K562 (cell line): ENCODE results near the gene STRA8. TPM values are rescaled to one million over a fixed set of nuclear protein-coding genes. Genes with fewer than 3 reads are reported as not detected.

Experiments used
- ATAC-seq: fragments of 200-7000 bp; cut with Tn5 transposase; 3 replicates; pipeline ENCODE4 v1.9.1; 2020; ENCODE audit warnings: moderate library complexity
- BruUV-seq: library from RNA; stranded (reverse); fragments of 400-500 nt; replicated peaks from 2 replicates; lab custom pipeline; 2021; lab: Mats Ljungman, UMichigan
- CTCF ChIA-PET: fragments of 300-600 bp; formaldehyde crosslinking; extraction: SDS; loops from one replicate; lab custom pipeline; 2021; ENCODE audit warnings: low intra/inter-chr PET ratio; lab: Yijun Ruan, JAX
- POLR2A ChIA-PET: fragments of 300-600, 350-650 bp; sonication (Branson Sonifier 250); formaldehyde crosslinking; extraction: SDS; loops from one replicate; lab custom pipeline; 2021; ENCODE audit warnings: antibody characterized with exemption, inconsistent platforms; lab: Yijun Ruan, JAX
- DNase-seq, 4 experiments: peaks; one replicate each; pipeline versions ENCODE4 v3.0.0 to v3.0.0-alpha.2; 2011 to 2018; ENCODE audit warnings: low spot score in 3 of 4, mixed read lengths in 3 of 4; ENCODE audit errors: extremely low read depth in 1 of 4
- FAIRE-seq: peaks from 2 replicates; lab custom pipeline; 2011; peaks lifted over from hg19 to GRCh38; lab: Jason Lieb, UNC
- H2AFZ ChIP-seq: 2 replicates; pipeline ENCODE4 v1.6.0; 2011; ENCODE audit warnings: low read depth, low read length, control low read depth, inconsistent platforms
- H3K27ac ChIP-seq: fragments of 200-600 bp; 3 replicates; pipeline ENCODE4 v1.8.0; 2011; ENCODE audit warnings: low read depth, mild to moderate bottlenecking, control low read depth, inconsistent platforms, low read length, moderate library complexity, mixed read lengths; ENCODE audit errors: extremely low read depth
- H3K27me3 ChIP-seq, 2 experiments: fragments of 300-600 bp in 1 of 2; 2 replicates in 1 of 2; 3 replicates in 1 of 2; pipeline versions ENCODE4 v1.6.0 to v1.8.0; 2011; ENCODE audit warnings: inconsistent platforms in 2 of 2, low read length in 2 of 2, mild to moderate bottlenecking in 1 of 2, mixed read lengths in 1 of 2, moderate library complexity in 1 of 2; ENCODE audit not compliant: control insufficient read depth in 2 of 2, insufficient read depth in 2 of 2
- H3K36me3 ChIP-seq: fragments of 300-600 bp; 3 replicates; pipeline ENCODE4 v1.8.0; 2011; ENCODE audit warnings: mild to moderate bottlenecking, low read length, inconsistent platforms; ENCODE audit not compliant: control insufficient read depth, insufficient read depth
- H3K4me1 ChIP-seq, 2 experiments: fragments of 200-600 bp in 1 of 2; replicated peaks in 1 of 2; 2 replicates in 1 of 2; 3 replicates in 1 of 2; pipeline versions ENCODE4 v1.5.1 to v1.8.0; 2011; ENCODE audit warnings: inconsistent platforms in 2 of 2, low read length in 2 of 2, mild to moderate bottlenecking in 1 of 2, mixed read lengths in 1 of 2, moderate library complexity in 1 of 2; ENCODE audit not compliant: control insufficient read depth in 2 of 2, insufficient read depth in 2 of 2
- H3K4me2 ChIP-seq: 2 replicates; pipeline ENCODE4 v1.6.1; 2011; ENCODE audit warnings: low read length, control low read depth, inconsistent platforms, mixed read lengths; ENCODE audit not compliant: insufficient read depth
- H3K4me3 ChIP-seq: fragments of 200-600 bp; sonication (generic), shearing (Covaris generic); 2 replicates; pipeline ENCODE4 v1.5.1; 2016; ENCODE audit warnings: control low read depth, inconsistent platforms
- H3K79me2 ChIP-seq: fragments of 200-600 bp; 3 replicates; pipeline ENCODE4 v1.8.0; 2011; ENCODE audit warnings: low read length, inconsistent platforms; ENCODE audit not compliant: control insufficient read depth, insufficient read depth
- H3K9ac ChIP-seq, 2 experiments: 2 replicates each; pipeline versions ENCODE4 v1.6.0 to v1.6.1; 2011; ENCODE audit warnings: low read depth in 2 of 2, low read length in 2 of 2, control low read depth in 1 of 2, inconsistent platforms in 1 of 2, mild to moderate bottlenecking in 1 of 2, mixed read lengths in 1 of 2; ENCODE audit not compliant: insufficient read depth in 1 of 2
- H3K9me1 ChIP-seq: one replicate; pipeline ENCODE4 v1.6.0; 2011; ENCODE audit warnings: inconsistent platforms, mild to moderate bottlenecking, low read length, moderate library complexity; ENCODE audit not compliant: control insufficient read depth, insufficient read depth
- H3K9me3 ChIP-seq: replicated peaks from 2 replicates; pipeline ENCODE4 v1.5.1; 2011; ENCODE audit warnings: low read depth, low read length, inconsistent platforms; ENCODE audit not compliant: control insufficient read depth, insufficient read depth
- H4K20me1 ChIP-seq: replicated peaks from 2 replicates; pipeline ENCODE4 v1.6.1; 2011; ENCODE audit warnings: low read length, inconsistent platforms, mixed read lengths; ENCODE audit not compliant: control insufficient read depth, insufficient read depth
- E2F3 ChIP-seq: fragments of 250-450 bp; sonication (Bioruptor Pico); IDR thresholded peaks from 2 replicates; pipeline ENCODE4 v1.4.0; 2020; ENCODE audit warnings: mild to moderate bottlenecking
- E2F6 ChIP-seq, 2 experiments: IDR thresholded peaks; 2 replicates each; pipeline ENCODE4 v1.6.1; 2011; ENCODE audit warnings: borderline replicate concordance in 1 of 2, control low read depth in 1 of 2, low read depth in 1 of 2, low read length in 1 of 2, mild to moderate bottlenecking in 1 of 2, mixed read lengths in 1 of 2, moderate library complexity in 1 of 2; ENCODE audit not compliant: insufficient read depth in 1 of 2, insufficient read length in 1 of 2, poor library complexity in 1 of 2, severe bottlenecking in 1 of 2; ENCODE audit errors: extremely low read depth in 1 of 2
- MAX ChIP-seq: sonication (generic); formaldehyde crosslinking; IDR thresholded peaks from 2 replicates; pipeline ENCODE4 v1.9.0; 2022; ENCODE audit warnings: mild to moderate bottlenecking, missing genetic modification reagents
- USF1 ChIP-seq: sonication (generic); formaldehyde crosslinking; IDR thresholded peaks from 2 replicates; pipeline ENCODE4 v1.9.0; 2022; ENCODE audit warnings: mild to moderate bottlenecking, missing genetic modification reagents
- ZNF121 ChIP-seq: sonication (generic); formaldehyde crosslinking; conservative IDR thresholded peaks from 2 replicates; pipeline ENCODE4 v1.8.0; 2022; ENCODE audit warnings: missing genetic modification reagents
- ZNF75A ChIP-seq: fragments of 450-650 bp; formaldehyde crosslinking; IDR thresholded peaks from 2 replicates; pipeline ENCODE4 v1.4.0; 2020; ENCODE audit warnings: mild to moderate bottlenecking
- WGBS: fragments of 100-300 bp; shearing (Covaris generic); methylation state at CpG from one replicate; pipeline ENCODE4 v1.1.6; 2016; ENCODE audit warnings: low coverage, mixed read lengths; ENCODE audit not compliant: insufficient coverage; ENCODE audit errors: missing lambda C conversion rate; 5-methylcytosine and 5-hydroxymethylcytosine counted together
- in situ Hi-C: fragments of 300-500 bp; cut with MboI; formaldehyde crosslinking; loops from 4 replicates; pipeline ENCODE4 v1.15.0; 2018; ENCODE audit warnings: inconsistent platforms, mixed read lengths
- intact Hi-C: fragments of 100-400 bp; cut with micrococcal nuclease; formaldehyde crosslinking; loops from 2 replicates; pipeline ENCODE4 v1.14.2; 2022
- polyA plus RNA-seq, 8 experiments: library from polyadenylated mRNA; depleted of rRNA in 4 of 8; stranded (reverse) in 5 of 8; unstranded in 3 of 8; fragments of >200 nt; fragmentation: Nextera tagmentation in 2 of 8; fragmentation: Illumina TruSeq in 1 of 8; extraction: Ambion mirVana in 2 of 8; extraction: Trizol in 1 of 8; gene quantifications; 2 replicates each; pipeline versions ENCODE4 v1.2.1 to v1.2.3, GENCODE V29; 2011 to 2014; ENCODE audit warnings: inconsistent platforms in 1 of 8, missing spikeins in 1 of 8
- total RNA-seq, 7 experiments: library from RNA; depleted of rRNA in 6 of 7; stranded (reverse); fragments of >200 nt in 6 of 7; fragmentation: Illumina TruSeq in 2 of 7; extraction: Trizol in 2 of 7; gene quantifications; 2 replicates each; pipeline versions ENCODE4 v1.2.1 to v1.2.3, GENCODE V29; 2011 to 2021; ENCODE audit warnings: low replicate concordance in 1 of 7
- TF ChIP-seq, protein P1 (sequence below): fragments of 250-450 bp; sonication (Bioruptor Pico); IDR thresholded peaks from 2 replicates; pipeline ENCODE4 v1.5.0; 2021

STRA8 gene
- total and polyA plus RNA-seq, 9 of the 15 experiments (the other 6 are each of a cell fraction or from before 2014, with no cell fraction given), result not detected

DNA sequence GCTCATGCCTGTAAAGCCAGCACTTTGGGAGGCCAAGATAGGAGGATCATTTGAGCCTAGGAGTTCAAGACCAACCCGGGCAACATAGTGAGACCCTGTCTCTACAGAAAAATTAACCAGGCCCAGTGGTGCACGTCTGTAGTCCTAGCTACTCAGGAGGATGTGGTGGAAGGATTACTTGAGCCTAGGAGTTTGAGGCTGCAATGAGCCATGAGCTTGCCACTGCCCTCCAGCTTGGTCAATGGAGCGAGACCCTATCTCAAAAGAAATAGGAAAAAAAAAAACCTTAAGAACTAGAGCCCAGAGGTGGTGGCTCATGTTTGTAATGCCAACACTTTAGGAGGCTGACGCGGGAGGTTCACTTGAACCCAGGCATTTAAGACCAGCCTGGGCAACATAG is 2.2 kb downstream of the STRA8 start:
- intact Hi-C loops, result no loop called here
- BruUV-seq, result no TSS peak
- POLR2A ChIA-PET, result no interaction called here

DNA sequence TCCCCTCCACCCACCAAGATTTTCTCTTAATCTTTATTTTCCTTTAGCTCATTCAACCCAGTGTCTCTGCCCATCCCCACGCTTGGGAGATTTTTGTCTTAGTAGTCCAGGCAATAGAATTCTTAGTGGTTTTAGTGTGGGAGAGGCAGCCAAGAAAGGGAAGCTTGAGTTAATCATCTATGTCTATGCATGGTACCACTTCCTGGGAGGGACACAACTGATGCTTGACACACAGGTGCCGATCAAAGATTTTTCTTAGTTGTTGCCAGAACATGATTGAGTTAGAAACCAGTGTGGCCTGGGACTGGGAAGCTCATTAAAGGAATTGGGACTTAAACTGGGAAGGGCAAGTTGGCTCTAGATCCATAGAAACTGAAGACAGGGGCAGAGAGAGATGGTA is 3.1 kb downstream of the STRA8 start:
- DNase-seq, result no peak
- H3K27me3 ChIP-seq, result peaks cover 3 to 19% of the 10 kb centered on the region in 2 experiments; a peak in 2 of 5 replicates
- no peak overlapping the region for H3K4me3 ChIP-seq
- POLR2A ChIA-PET, result interaction anchor here (0.7 kb wide), 1 partner anchor 13 kb away, joined by 4 read pairs; no protein-coding TSS in a partner anchor
- ATAC-seq, result no peak
- in situ Hi-C loops, result no loop called here
- no peak overlapping the region for H3K9ac ChIP-seq
- TF ChIP-seq ZNF75A, result peak; percentile 69; the same call in 1 of the 2 replicates
- no peak for TF ChIP-seq MAX (CRISPR knock-in tag)
- TF ChIP-seq E2F3 (CRISPR knock-in tag), result no peak
- TF ChIP-seq, protein P1, sequence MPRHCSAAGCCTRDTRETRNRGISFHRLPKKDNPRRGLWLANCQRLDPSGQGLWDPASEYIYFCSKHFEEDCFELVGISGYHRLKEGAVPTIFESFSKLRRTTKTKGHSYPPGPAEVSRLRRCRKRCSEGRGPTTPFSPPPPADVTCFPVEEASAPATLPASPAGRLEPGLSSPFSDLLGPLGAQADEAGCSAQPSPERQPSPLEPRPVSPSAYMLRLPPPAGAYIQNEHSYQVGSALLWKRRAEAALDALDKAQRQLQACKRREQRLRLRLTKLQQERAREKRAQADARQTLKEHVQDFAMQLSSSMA (CRISPR knock-in tag), result no peak
- TF ChIP-seq USF1 (CRISPR knock-in tag), result no peak
- H3K4me1 ChIP-seq, result peaks cover 13 to 22% of the 10 kb centered on the region in 2 experiments; a peak in 4 of 5 replicates
- H3K9me3 ChIP-seq, result no peaks in the 10 kb centered on the region
- H4K20me1 ChIP-seq, result no peaks in the 10 kb centered on the region
- WGBS, result 17% methylated on average over 2 of the region's 2 CpGs
- intact Hi-C loops, result no loop called here
- H3K4me2 ChIP-seq, result no peak overlapping the region
- no peaks in the 10 kb centered on the region for H3K36me3 ChIP-seq
- H2AFZ ChIP-seq, result no peak overlapping the region
- no TSS peak for BruUV-seq
- H3K9me1 ChIP-seq, result no peaks in the 10 kb centered on the region
- no peak overlapping the region for H3K27ac ChIP-seq
- CTCF ChIA-PET, result no interaction called here
- FAIRE-seq, result no peak
- no peaks in the 10 kb centered on the region for H3K79me2 ChIP-seq

More for the DNA sequence above, 2.2 kb downstream of the STRA8 start:
- WGBS, result 47% methylated on average over 5 of the region's 5 CpGs
- Histone ChIP-seq H3K36me3 (no peaks in the 10 kb centered on the region), H3K4me2 (no peak overlapping the region), H3K9me1 (no peaks in the 10 kb centered on the region), H3K27ac (no peak overlapping the region), H3K9ac (no peak overlapping the region), H4K20me1 (no peaks in the 10 kb centered on the region), H2AFZ (no peak overlapping the region; the same call in 1 of the 2 replicates), H3K79me2 (no peaks in the 10 kb centered on the region), H3K9me3 (no peaks in the 10 kb centered on the region), H3K27me3 (peaks cover 0 to 11% of the 10 kb centered on the region in 2 experiments; a peak in 1 of 5 replicates), H3K4me3 (no peak overlapping the region), H3K4me1 (peaks cover 13 to 24% of the 10 kb centered on the region in 2 experiments; a peak in 4 of 5 replicates)
- ATAC-seq, result no peak
- TF ChIP-seq E2F6 (IDR thresholded peaks at IDR 0.05; ENCODE audit: borderline replicate concordance in 1 of 2, extremely low read depth in 1 of 2, insufficient read depth in 1 of 2, insufficient read length in 1 of 2, low read depth in 1 of 2, low read length in 1 of 2, poor library complexity in 1 of 2, severe bottlenecking in 1 of 2) (no peak), ZNF121 (CRISPR knock-in tag) (peak; percentile 40; the same call in 1 of the 2 replicates)
- DNase-seq, result no peak
- FAIRE-seq, result no peak
- CTCF ChIA-PET, result no interaction called here
- in situ Hi-C loops, result no loop called here
